Cortex of kidney (tissue), 1 donor: Measurements from ENCODE around the gene KRTAP3-2.

Source experiments
- DNase-seq: peaks from one replicate; lab custom pipeline; 2025; lab: John Stamatoyannopoulos, UW

Gene KRTAP3-2

GRCh38 chr17:40963838-40964237 is 35.9 kb downstream of the KRTAP3-2 start:
- no peak for DNase-seq

- DNase-seq: no peak
Measured at GRCh38 chr17:40962059-40962561, 37.6 kb downstream of the KRTAP3-2 start.

- DNase-seq: no peak
Measured at GRCh38 chr17:40961591-40961990, 38.1 kb downstream of the KRTAP3-2 start.

- DNase-seq: no peak
Measured at GRCh38 chr17:40960144-40960543, 39.6 kb downstream of the KRTAP3-2 start.

- no peak for DNase-seq
Measured at GRCh38 chr17:40958086-40958953, 41.4 kb downstream of the KRTAP3-2 start.

GRCh38 chr17:40956401-40957254 is 43.1 kb downstream of the KRTAP3-2 start:
- no peak for DNase-seq

- DNase-seq: no peak
Measured at GRCh38 chr17:40953881-40954280, 45.8 kb downstream of the KRTAP3-2 start.

GRCh38 chr17:40952661-40953060 is 47.0 kb downstream of the KRTAP3-2 start:
- no peak for DNase-seq

GRCh38 chr17:40952154-40952553 is 47.6 kb downstream of the KRTAP3-2 start:
- no peak for DNase-seq

GRCh38 chr17:40951011-40951622 is 48.6 kb downstream of the KRTAP3-2 start:
- no peak for DNase-seq

GRCh38 chr17:40950176-40950575 is 49.5 kb downstream of the KRTAP3-2 start:
- no peak for DNase-seq

- no peak for DNase-seq
Measured at GRCh38 chr17:40949418-40949817, 50.3 kb downstream of the KRTAP3-2 start.
